HL-60 (cell line): Measurements from ENCODE around the gene PYGB.

ENCODE experiments used
- DNase-seq, 2 experiments: peaks; one replicate each; pipeline ENCODE4 v3.0.0-alpha.2; 2010 to 2020; ENCODE audit warnings: low read depth in 1 of 2, low spot score in 1 of 2
- H3K27ac ChIP-seq: fragments of 250-450 bp; sonication (Bioruptor Pico); replicated peaks from 2 replicates; pipeline ENCODE4 v1.5.1; 2020; ENCODE audit warnings: mild to moderate bottlenecking, moderate library complexity
- H3K27me3 ChIP-seq: fragments of 250-450 bp; sonication (Bioruptor Pico); 2 replicates; pipeline ENCODE4 v1.5.1; 2021; ENCODE audit warnings: mild to moderate bottlenecking, moderate library complexity; ENCODE audit not compliant: insufficient read depth, poor library complexity, severe bottlenecking
- H3K4me3 ChIP-seq: replicated peaks from 2 replicates; pipeline ENCODE4 v1.5.1; 2011; ENCODE audit warnings: mild to moderate bottlenecking, control low read depth, low read length; ENCODE audit not compliant: insufficient read depth
- GABPA ChIP-seq: IDR thresholded peaks from 2 replicates; pipeline ENCODE4 v1.6.1; 2012; ENCODE audit warnings: low read depth
- POLR2AphosphoS5 ChIP-seq: IDR thresholded peaks from 2 replicates; pipeline ENCODE4 v1.6.1; 2012; ENCODE audit warnings: low read depth
- REST ChIP-seq: IDR thresholded peaks from 2 replicates; pipeline ENCODE4 v1.6.1; 2012; ENCODE audit warnings: low read depth; ENCODE audit not compliant: insufficient replicate concordance
- SPI1 ChIP-seq: IDR thresholded peaks from 2 replicates; pipeline ENCODE4 v1.6.1; 2012; ENCODE audit warnings: low read depth, mild to moderate bottlenecking, borderline replicate concordance
- TF ChIP-seq, protein P1 (sequence below): IDR thresholded peaks from one replicate; pipeline ENCODE4 v1.5.1; 2011; ENCODE audit warnings: low read length, control low read depth, inconsistent platforms; ENCODE audit not compliant: insufficient read depth

PYGB gene

DNA sequence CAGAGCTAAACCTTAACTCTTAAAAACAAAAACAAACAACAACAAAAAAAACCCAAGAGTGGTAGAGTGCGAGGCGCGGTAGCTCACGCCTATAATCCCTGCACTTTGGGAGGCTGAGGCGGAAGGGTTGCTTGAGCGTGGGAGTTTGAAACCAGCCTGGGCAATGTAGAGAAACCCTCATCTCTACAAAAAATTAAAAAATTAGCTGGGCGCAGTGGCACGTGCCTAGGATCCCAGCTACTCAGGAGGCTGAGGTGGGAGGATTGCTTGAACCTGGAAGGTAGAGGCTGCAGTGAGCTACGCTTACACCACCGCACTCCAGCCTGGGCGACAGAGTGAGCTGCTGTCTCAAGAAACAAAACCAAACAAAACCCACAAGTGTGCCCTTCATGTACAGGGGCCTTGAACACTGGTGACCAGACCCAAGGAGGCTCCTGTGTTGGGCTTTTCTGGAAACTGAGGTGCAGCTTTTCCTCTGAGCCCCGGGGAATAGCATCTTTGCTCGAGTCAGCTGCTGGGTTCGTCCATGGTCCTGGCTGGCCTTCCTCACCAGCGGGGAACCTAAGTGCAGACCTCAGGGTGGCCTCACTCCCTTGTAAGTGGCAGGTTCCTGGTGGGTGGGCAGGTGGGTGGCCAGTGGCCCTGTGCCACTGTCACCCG is 39.9 kb downstream of the PYGB start:
- Histone ChIP-seq H3K4me3 (no peak overlapping the region), H3K27ac (no peak overlapping the region), H3K27me3 (no peaks in the 10 kb centered on the region)
- DNase-seq = no peak
- TF ChIP-seq POLR2AphosphoS5 = no peak
- TF ChIP-seq, protein P1, sequence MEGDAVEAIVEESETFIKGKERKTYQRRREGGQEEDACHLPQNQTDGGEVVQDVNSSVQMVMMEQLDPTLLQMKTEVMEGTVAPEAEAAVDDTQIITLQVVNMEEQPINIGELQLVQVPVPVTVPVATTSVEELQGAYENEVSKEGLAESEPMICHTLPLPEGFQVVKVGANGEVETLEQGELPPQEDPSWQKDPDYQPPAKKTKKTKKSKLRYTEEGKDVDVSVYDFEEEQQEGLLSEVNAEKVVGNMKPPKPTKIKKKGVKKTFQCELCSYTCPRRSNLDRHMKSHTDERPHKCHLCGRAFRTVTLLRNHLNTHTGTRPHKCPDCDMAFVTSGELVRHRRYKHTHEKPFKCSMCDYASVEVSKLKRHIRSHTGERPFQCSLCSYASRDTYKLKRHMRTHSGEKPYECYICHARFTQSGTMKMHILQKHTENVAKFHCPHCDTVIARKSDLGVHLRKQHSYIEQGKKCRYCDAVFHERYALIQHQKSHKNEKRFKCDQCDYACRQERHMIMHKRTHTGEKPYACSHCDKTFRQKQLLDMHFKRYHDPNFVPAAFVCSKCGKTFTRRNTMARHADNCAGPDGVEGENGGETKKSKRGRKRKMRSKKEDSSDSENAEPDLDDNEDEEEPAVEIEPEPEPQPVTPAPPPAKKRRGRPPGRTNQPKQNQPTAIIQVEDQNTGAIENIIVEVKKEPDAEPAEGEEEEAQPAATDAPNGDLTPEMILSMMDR = no peak
- no peak for TF ChIP-seq GABPA
- no peak for TF ChIP-seq SPI1
- no peak for TF ChIP-seq REST

- Histone ChIP-seq H3K4me3 (no peak overlapping the region), H3K27ac (no peak overlapping the region), H3K27me3 (no peaks in the 10 kb centered on the region)
- no peak for TF ChIP-seq SPI1
- TF ChIP-seq GABPA = no peak
- no peak for TF ChIP-seq REST
- TF ChIP-seq, protein P1 = no peak
- no peak for TF ChIP-seq POLR2AphosphoS5
- no peak for DNase-seq
These were observed 40.7 kb downstream of the PYGB start for GRCh38 chr20:25288291-25289181.

- H3K27ac ChIP-seq = no peak overlapping the region
- DNase-seq = no peak
- H3K4me3 ChIP-seq = no peak overlapping the region
- TF ChIP-seq POLR2AphosphoS5 = no peak
- TF ChIP-seq SPI1 = no peak
- TF ChIP-seq, protein P1 = no peak
- H3K27me3 ChIP-seq = no peaks in the 10 kb centered on the region
These were observed 42.2 kb downstream of the PYGB start for GRCh38 chr20:25289886-25290597.
